Lower leg skin (tissue), 4 donors: ENCODE results near the gene SNX9. TPM values are rescaled to one million over a fixed set of nuclear protein-coding genes. Genes with fewer than 3 reads are reported as not detected.

Source experiments
- DNase-seq, 2 donors: peaks; one replicate each; pipeline ENCODE4 v3.0.0-alpha.2; 2019; ENCODE audit warnings: low spot score in 2 of 2
- H3K4me3 ChIP-seq: fragments of 200-600 bp; sonication (generic); 2 replicates; pipeline ENCODE4 v1.5.1; 2017; ENCODE audit warnings: mild to moderate bottlenecking, low read depth; ENCODE audit not compliant: poor library complexity, severe bottlenecking
- CTCF ChIP-seq, 3 donors: fragments of 450-650 bp; IDR thresholded peaks; one replicate each; pipeline ENCODE4 v1.5.1; 2016; ENCODE audit warnings: antibody characterized with exemption in 3 of 3, mild to moderate bottlenecking in 3 of 3, moderate library complexity in 2 of 3
- POLR2A ChIP-seq, 2 donors: fragments of 450-650 bp; IDR thresholded peaks; one replicate each; pipeline ENCODE4 v1.6.1; 2016 to 2017; ENCODE audit warnings: antibody characterized with exemption in 2 of 2, mild to moderate bottlenecking in 1 of 2, moderate library complexity in 1 of 2
- WGBS, 2 donors: methylation state at CpG; one replicate each; pipeline ENCODE4 v1.1.5; 2018; 5-methylcytosine and 5-hydroxymethylcytosine counted together
- intact Hi-C: fragments of 100-400 bp; cut with DNase I; formaldehyde crosslinking; loops from one replicate; pipeline ENCODE4 v1.15.0; 2023; ENCODE audit warnings: low total_unique reads
- total RNA-seq, 4 donors: library from RNA; depleted of rRNA; stranded (reverse); fragments of >200 nt; gene quantifications; one replicate each; pipeline ENCODE4 v1.1.0, GENCODE V29; 2016

SNX9 gene
- total RNA-seq, 4 donors from 2014 or later: 37.4 to 59.5 (median 46.7) TPM

GRCh38 chr6:157860505-157860991, 37.5 kb downstream of the SNX9 start:
- intact Hi-C loops: no loop called here
- DNase-seq: no peak
- TF ChIP-seq CTCF (IDR thresholded peaks at IDR 0.05): no peak
- TF ChIP-seq POLR2A (IDR thresholded peaks at IDR 0.05): no peak
- no peak overlapping the region for H3K4me3 ChIP-seq
- WGBS, 2 donors: 52 to 63% methylated on average over 4 of the region's 4 CpGs

- TF ChIP-seq CTCF (IDR thresholded peaks at IDR 0.05) (no peak), POLR2A (IDR thresholded peaks at IDR 0.05) (no peak)
- no peak for DNase-seq
- H3K4me3 ChIP-seq: no peak overlapping the region
- 89 to 90% methylated on average over 4 of the region's 4 CpGs for WGBS, 2 donors
- intact Hi-C loops: no loop called here
Measured at GRCh38 chr6:157861184-157861583, 38.1 kb downstream of the SNX9 start.

- WGBS, 2 donors: 66 to 79% methylated on average over 3 of the region's 3 CpGs
- intact Hi-C loops: no loop called here
Measured at GRCh38 chr6:157861814-157862213, 38.8 kb downstream of the SNX9 start.

GRCh38 chr6:157862706-157863105, 39.7 kb downstream of the SNX9 start:
- intact Hi-C loops: no loop called here
- TF ChIP-seq POLR2A (IDR thresholded peaks at IDR 0.05) (no peak), CTCF (IDR thresholded peaks at IDR 0.05) (no peak)

More at GRCh38 chr6:157861814-157862213, 38.8 kb downstream of the SNX9 start:
- DNase-seq: no peak
- no peak for TF ChIP-seq POLR2A (IDR thresholded peaks at IDR 0.05)
- TF ChIP-seq CTCF (IDR thresholded peaks at IDR 0.05): no peak
- no peak overlapping the region for H3K4me3 ChIP-seq

GRCh38 chr6:157864185-157864761, 41.2 kb downstream of the SNX9 start:
- intact Hi-C loops: no loop called here
- H3K4me3 ChIP-seq: no peak overlapping the region
- 96% methylated on average over 11 of the region's 11 CpGs for WGBS, 2 donors
- DNase-seq: no peak
- TF ChIP-seq POLR2A (IDR thresholded peaks at IDR 0.05) (no peak), CTCF (IDR thresholded peaks at IDR 0.05) (no peak)

More at GRCh38 chr6:157862706-157863105, 39.7 kb downstream of the SNX9 start:
- H3K4me3 ChIP-seq: no peak overlapping the region
- 75 to 80% methylated on average over 1 of the region's 1 CpG for whole genome bisulfite sequencing, 2 donors
- no peak for DNase-seq

GRCh38 chr6:157865249-157865648, 42.2 kb downstream of the SNX9 start:
- no peak for TF ChIP-seq CTCF (IDR thresholded peaks at IDR 0.05)
- no peak for TF ChIP-seq POLR2A (IDR thresholded peaks at IDR 0.05)
- no peak for DNase-seq
- intact Hi-C loops: no loop called here
- 86 to 90% methylated on average over 6 of the region's 6 CpGs for WGBS, 2 donors
- no peak overlapping the region for H3K4me3 ChIP-seq
